Neural progenitor cell (in vitro differentiated cells): Measurements from ENCODE around the gene FGD2. TPM values are rescaled to one million over a fixed set of nuclear protein-coding genes. Genes with fewer than 3 reads are reported as not detected.

Source experiments
- DNase-seq: peaks from one replicate; pipeline ENCODE4 v3.0.0-alpha.2; 2016; ENCODE audit warnings: low spot score
- H2AFZ ChIP-seq: fragments of 200-600 bp; sonication (generic); replicated peaks from 2 replicates; pipeline ENCODE4 v1.6.1; 2016; ENCODE audit warnings: antibody characterized with exemption
- H3F3A ChIP-seq: fragments of 200-600 bp; sonication (generic); 2 replicates; pipeline ENCODE4 v1.6.1; 2016; ENCODE audit warnings: antibody characterized with exemption, low read depth
- H3K27ac ChIP-seq: fragments of 200-600 bp; sonication (generic); 2 replicates; pipeline ENCODE4 v1.5.1; 2016; ENCODE audit warnings: mild to moderate bottlenecking
- H3K27me3 ChIP-seq: fragments of 200-600 bp; sonication (generic); 2 replicates; pipeline ENCODE4 v1.6.1; 2016; ENCODE audit warnings: mild to moderate bottlenecking, moderate library complexity
- H3K36me3 ChIP-seq: fragments of 200-600 bp; sonication (generic); 2 replicates; pipeline ENCODE4 v1.5.1; 2016
- H3K4me1 ChIP-seq: fragments of 200-600 bp; sonication (generic); 2 replicates; pipeline ENCODE4 v1.6.1; 2016; ENCODE audit warnings: mixed run types
- H3K4me2 ChIP-seq: fragments of 200-600 bp; sonication (generic); 2 replicates; pipeline ENCODE4 v1.6.1; 2016
- H3K4me3 ChIP-seq: fragments of 200-600 bp; sonication (generic); 2 replicates; pipeline ENCODE4 v1.5.1; 2016
- H3K79me2 ChIP-seq: fragments of 200-600 bp; sonication (generic); 2 replicates; pipeline ENCODE4 v1.6.1; 2016; ENCODE audit warnings: low read depth
- H3K9ac ChIP-seq: fragments of 200-600 bp; sonication (generic); 2 replicates; pipeline ENCODE4 v1.6.1; 2016
- H3K9me3 ChIP-seq: fragments of 200-600 bp; sonication (generic); 2 replicates; pipeline ENCODE4 v1.5.1; 2016; ENCODE audit warnings: low read depth
- H4K20me1 ChIP-seq: fragments of 200-600 bp; sonication (generic); 2 replicates; pipeline ENCODE4 v1.6.1; 2016; ENCODE audit warnings: low read depth
- H3K27ac Mint-ChIP-seq: 3 replicates; pipeline ENCODE4 v1.8.0; 2021; ENCODE audit warnings: mixed read lengths
- H3K27me3 Mint-ChIP-seq: 2 replicates; pipeline ENCODE4 v1.8.0; 2022; ENCODE audit warnings: low read depth, mild to moderate bottlenecking, inconsistent platforms, moderate library complexity, mixed read lengths; ENCODE audit not compliant: insufficient read depth
- H3K36me3 Mint-ChIP-seq: 3 replicates; pipeline ENCODE4 v1.8.0; 2021; ENCODE audit warnings: mixed read lengths
- H3K4me1 Mint-ChIP-seq: 3 replicates; pipeline ENCODE4 v1.8.0; 2021; ENCODE audit warnings: mixed read lengths
- H3K4me3 Mint-ChIP-seq: 3 replicates; pipeline ENCODE4 v1.8.0; 2021; ENCODE audit warnings: mild to moderate bottlenecking, moderate library complexity, mixed read lengths
- H3K9me3 Mint-ChIP-seq: 3 replicates; pipeline ENCODE4 v1.8.0; 2020; ENCODE audit warnings: mixed read lengths
- EZH2 ChIP-seq: fragments of 200-600 bp; sonication (generic); IDR thresholded peaks from 2 replicates; pipeline ENCODE4 v1.6.1; 2017; ENCODE audit warnings: antibody characterized with exemption, mild to moderate bottlenecking, moderate library complexity
- EZH2phosphoT487 ChIP-seq: fragments of 200-600 bp; sonication (generic); IDR thresholded peaks from 2 replicates; pipeline ENCODE4 v1.6.1; 2017; ENCODE audit warnings: antibody characterized with exemption
- total RNA-seq: library from RNA; depleted of rRNA; stranded (reverse); fragments of >200 nt; gene quantifications from 2 replicates; pipeline ENCODE4 v1.2.3, GENCODE V29; 2015; ENCODE audit warnings: low replicate concordance
- TF ChIP-seq, protein P1 (sequence below): fragments of 200-600 bp; sonication (generic); IDR thresholded peaks from 2 replicates; pipeline ENCODE4 v1.5.1; 2017; ENCODE audit warnings: antibody characterized with exemption, mild to moderate bottlenecking

FGD2 gene
- total RNA-seq, 1 donor from 2014 or later: 0.06 TPM

GRCh38 chr6:37025621-37026466 lies 20.4 kb downstream of the FGD2 start:
- Histone ChIP-seq H3K4me3 (no peak overlapping the region), H3F3A (peaks cover 8% of the 10 kb centered on the region), H3K27ac (no peak overlapping the region), H3K9ac (no peak overlapping the region), H3K36me3 (no peaks in the 10 kb centered on the region), H3K4me1 (peaks cover 7% of the 10 kb centered on the region), H2AFZ (no peak overlapping the region), H3K9me3 (peaks cover 7% of the 10 kb centered on the region), H4K20me1 (no peaks in the 10 kb centered on the region), H3K4me2 (no peak overlapping the region), H3K79me2 (no peaks in the 10 kb centered on the region), H3K27me3 (no peaks in the 10 kb centered on the region)
- TF ChIP-seq EZH2phosphoT487 (no peak), EZH2 (no peak)
- TF ChIP-seq, protein P1, sequence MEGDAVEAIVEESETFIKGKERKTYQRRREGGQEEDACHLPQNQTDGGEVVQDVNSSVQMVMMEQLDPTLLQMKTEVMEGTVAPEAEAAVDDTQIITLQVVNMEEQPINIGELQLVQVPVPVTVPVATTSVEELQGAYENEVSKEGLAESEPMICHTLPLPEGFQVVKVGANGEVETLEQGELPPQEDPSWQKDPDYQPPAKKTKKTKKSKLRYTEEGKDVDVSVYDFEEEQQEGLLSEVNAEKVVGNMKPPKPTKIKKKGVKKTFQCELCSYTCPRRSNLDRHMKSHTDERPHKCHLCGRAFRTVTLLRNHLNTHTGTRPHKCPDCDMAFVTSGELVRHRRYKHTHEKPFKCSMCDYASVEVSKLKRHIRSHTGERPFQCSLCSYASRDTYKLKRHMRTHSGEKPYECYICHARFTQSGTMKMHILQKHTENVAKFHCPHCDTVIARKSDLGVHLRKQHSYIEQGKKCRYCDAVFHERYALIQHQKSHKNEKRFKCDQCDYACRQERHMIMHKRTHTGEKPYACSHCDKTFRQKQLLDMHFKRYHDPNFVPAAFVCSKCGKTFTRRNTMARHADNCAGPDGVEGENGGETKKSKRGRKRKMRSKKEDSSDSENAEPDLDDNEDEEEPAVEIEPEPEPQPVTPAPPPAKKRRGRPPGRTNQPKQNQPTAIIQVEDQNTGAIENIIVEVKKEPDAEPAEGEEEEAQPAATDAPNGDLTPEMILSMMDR: no peak
- H3K27ac Mint-ChIP-seq: no peak overlapping the region
- H3K36me3 Mint-ChIP-seq: no peaks in the 10 kb centered on the region
- H3K4me3 Mint-ChIP-seq: peak overlapping the region; percentile 30
- DNase-seq: no peak
- H3K27me3 Mint-ChIP-seq: peaks cover 4% of the 10 kb centered on the region
- H3K4me1 Mint-ChIP-seq: peaks cover 18% of the 10 kb centered on the region
- H3K9me3 Mint-ChIP-seq: peaks cover 7% of the 10 kb centered on the region

GRCh38 chr6:37027036-37027720 lies 21.7 kb downstream of the FGD2 start:
- DNase-seq: no peak
- Histone ChIP-seq H3K27me3 (no peaks in the 10 kb centered on the region), H3K4me1 (no peaks in the 10 kb centered on the region), H3K4me2 (no peak overlapping the region), H3K9me3 (peaks cover 10% of the 10 kb centered on the region), H3K9ac (no peak overlapping the region), H3K4me3 (no peak overlapping the region), H4K20me1 (no peaks in the 10 kb centered on the region), H3K36me3 (no peaks in the 10 kb centered on the region), H3F3A (no peaks in the 10 kb centered on the region), H3K79me2 (no peaks in the 10 kb centered on the region), H2AFZ (no peak overlapping the region), H3K27ac (no peak overlapping the region)
- H3K9me3 Mint-ChIP-seq: peaks cover 7% of the 10 kb centered on the region
- H3K27ac Mint-ChIP-seq: no peak overlapping the region
- H3K4me1 Mint-ChIP-seq: peaks cover 9% of the 10 kb centered on the region
- peaks cover 4% of the 10 kb centered on the region for H3K27me3 Mint-ChIP-seq
- no peak overlapping the region for H3K4me3 Mint-ChIP-seq
- TF ChIP-seq, protein P1: no peak
- TF ChIP-seq EZH2phosphoT487 (no peak), EZH2 (no peak)
- no peaks in the 10 kb centered on the region for H3K36me3 Mint-ChIP-seq

GRCh38 chr6:37027811-37028469 lies 22.5 kb downstream of the FGD2 start:
- Mint-ChIP-seq H3K27ac (peak overlapping the region; percentile 50), H3K4me1 (peaks cover 9% of the 10 kb centered on the region), H3K27me3 (peaks cover 4% of the 10 kb centered on the region), H3K9me3 (peaks cover 7% of the 10 kb centered on the region), H3K36me3 (no peaks in the 10 kb centered on the region), H3K4me3 (no peak overlapping the region)
- Histone ChIP-seq H3K4me3 (no peak overlapping the region), H3K79me2 (no peaks in the 10 kb centered on the region), H3K27me3 (no peaks in the 10 kb centered on the region), H3K9me3 (peaks cover 10% of the 10 kb centered on the region), H4K20me1 (no peaks in the 10 kb centered on the region), H3F3A (no peaks in the 10 kb centered on the region), H3K4me1 (no peaks in the 10 kb centered on the region), H2AFZ (no peak overlapping the region), H3K4me2 (no peak overlapping the region), H3K36me3 (no peaks in the 10 kb centered on the region), H3K9ac (no peak overlapping the region), H3K27ac (no peak overlapping the region)
- DNase-seq: no peak
- TF ChIP-seq EZH2 (no peak), EZH2phosphoT487 (no peak)
- TF ChIP-seq, protein P1: no peak
